Upper lobe of left lung (tissue), 4 donors: Measurements from ENCODE around the gene DOCK7.

Experiments used
- CTCF ChIP-seq, 6 experiments: fragments of 450-650 bp in 4 of 6; fragments of 200-600 bp in 2 of 6; sonication (generic) in 2 of 6; IDR thresholded peaks; one replicate each; pipeline ENCODE4 v1.5.1; 2016 to 2019; ENCODE audit warnings: antibody characterized with exemption in 6 of 6
- EP300 ChIP-seq, 4 donors: sonication (generic); formaldehyde crosslinking; IDR thresholded peaks; one replicate each; pipeline ENCODE4 v1.5.1; 2017; ENCODE audit warnings: antibody characterized with exemption in 4 of 4, control low read depth in 2 of 4
- POLR2A ChIP-seq, 4 donors: fragments of 450-650 bp; IDR thresholded peaks; one replicate each; pipeline ENCODE4 v1.5.1; 2016 to 2017; ENCODE audit warnings: antibody characterized with exemption in 4 of 4, mild to moderate bottlenecking in 2 of 4
- POLR2AphosphoS5 ChIP-seq, 2 donors: sonication (generic); formaldehyde crosslinking; IDR thresholded peaks; one replicate each; pipeline ENCODE4 v1.5.1; 2017; ENCODE audit warnings: antibody characterized with exemption in 2 of 2

GRCh38 chr1:62588000-62588399 lies 100.2 kb downstream of the DOCK7 start:
- no peak for TF ChIP-seq CTCF (IDR thresholded peaks at IDR 0.05)
- no peak for TF ChIP-seq POLR2AphosphoS5 (IDR thresholded peaks at IDR 0.05)
- TF ChIP-seq POLR2A (IDR thresholded peaks at IDR 0.05): no peak
- no peak for TF ChIP-seq EP300 (IDR thresholded peaks at IDR 0.05)
